ENCODE results near the gene C1QTNF9B. TPM values are rescaled to one million over a fixed set of nuclear protein-coding genes. Genes with fewer than 3 reads are reported as not detected.

Gene C1QTNF9B
- total and polyA plus RNA-seq, 2 of the 8 experiments (the other 6 are each of a cell fraction or from before 2014, with no cell fraction given): 0.11 TPM; not detected in 1

GRCh38 chr13:23922005-23922932 lies 25.0 kb upstream of the C1QTNF9B start (continued):
- no peak for TF ChIP-seq CREB1 (IDR thresholded peaks at IDR 0.05)
- no peak for TF ChIP-seq SP4 (IDR thresholded peaks at IDR 0.05; ENCODE audit: low read length)
- no peak for TF ChIP-seq PHF8 (conservative IDR thresholded peaks at IDR 0.05; ENCODE audit: low read depth, low read length)
- TF ChIP-seq, protein P1, sequence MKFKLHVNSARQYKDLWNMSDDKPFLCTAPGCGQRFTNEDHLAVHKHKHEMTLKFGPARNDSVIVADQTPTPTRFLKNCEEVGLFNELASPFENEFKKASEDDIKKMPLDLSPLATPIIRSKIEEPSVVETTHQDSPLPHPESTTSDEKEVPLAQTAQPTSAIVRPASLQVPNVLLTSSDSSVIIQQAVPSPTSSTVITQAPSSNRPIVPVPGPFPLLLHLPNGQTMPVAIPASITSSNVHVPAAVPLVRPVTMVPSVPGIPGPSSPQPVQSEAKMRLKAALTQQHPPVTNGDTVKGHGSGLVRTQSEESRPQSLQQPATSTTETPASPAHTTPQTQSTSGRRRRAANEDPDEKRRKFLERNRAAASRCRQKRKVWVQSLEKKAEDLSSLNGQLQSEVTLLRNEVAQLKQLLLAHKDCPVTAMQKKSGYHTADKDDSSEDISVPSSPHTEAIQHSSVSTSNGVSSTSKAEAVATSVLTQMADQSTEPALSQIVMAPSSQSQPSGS (IDR thresholded peaks at IDR 0.05; ENCODE audit: low read length): no peak
- no peak for TF ChIP-seq BACH1 (IDR thresholded peaks at IDR 0.05; ENCODE audit: low read length)
- no peak for TF ChIP-seq JUND (IDR thresholded peaks at IDR 0.05; ENCODE audit: low read length)
- no peak for TF ChIP-seq SIN3A (conservative IDR thresholded peaks at IDR 0.05 in 1 of 2, IDR thresholded peaks at IDR 0.05 in 1 of 2; ENCODE audit: low read depth in 1 of 2, low read length in 2 of 2)
